ENCODE measurements around the gene BLOC1S1.

DNA sequence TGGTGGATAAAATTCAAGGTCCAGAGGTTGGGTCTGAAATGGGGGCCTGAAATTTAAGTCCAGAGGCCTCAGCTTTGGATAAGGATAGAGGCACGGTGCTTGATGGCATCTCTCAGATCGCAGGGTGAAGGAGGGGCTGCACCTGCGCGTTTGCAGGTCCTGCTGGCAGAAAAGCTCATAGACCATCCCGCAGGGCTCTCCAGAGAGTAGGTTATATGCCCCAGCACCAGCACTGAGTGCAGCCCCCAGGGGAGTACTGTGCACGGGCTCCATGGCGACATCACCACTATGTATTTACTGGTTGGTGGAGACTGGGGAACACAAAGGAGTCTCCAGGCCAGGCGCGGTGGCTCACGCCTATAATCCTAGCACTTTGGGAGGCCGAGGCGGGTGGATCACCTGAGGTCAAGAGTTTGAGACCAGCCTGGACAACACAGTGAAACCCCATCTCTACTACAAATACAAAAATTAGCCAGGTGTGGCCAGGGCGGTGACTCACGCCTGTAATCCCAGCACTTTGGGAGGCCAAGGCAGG, 17.2 kb downstream of the BLOC1S1 start:
- TF ChIP-seq, protein P1, sequence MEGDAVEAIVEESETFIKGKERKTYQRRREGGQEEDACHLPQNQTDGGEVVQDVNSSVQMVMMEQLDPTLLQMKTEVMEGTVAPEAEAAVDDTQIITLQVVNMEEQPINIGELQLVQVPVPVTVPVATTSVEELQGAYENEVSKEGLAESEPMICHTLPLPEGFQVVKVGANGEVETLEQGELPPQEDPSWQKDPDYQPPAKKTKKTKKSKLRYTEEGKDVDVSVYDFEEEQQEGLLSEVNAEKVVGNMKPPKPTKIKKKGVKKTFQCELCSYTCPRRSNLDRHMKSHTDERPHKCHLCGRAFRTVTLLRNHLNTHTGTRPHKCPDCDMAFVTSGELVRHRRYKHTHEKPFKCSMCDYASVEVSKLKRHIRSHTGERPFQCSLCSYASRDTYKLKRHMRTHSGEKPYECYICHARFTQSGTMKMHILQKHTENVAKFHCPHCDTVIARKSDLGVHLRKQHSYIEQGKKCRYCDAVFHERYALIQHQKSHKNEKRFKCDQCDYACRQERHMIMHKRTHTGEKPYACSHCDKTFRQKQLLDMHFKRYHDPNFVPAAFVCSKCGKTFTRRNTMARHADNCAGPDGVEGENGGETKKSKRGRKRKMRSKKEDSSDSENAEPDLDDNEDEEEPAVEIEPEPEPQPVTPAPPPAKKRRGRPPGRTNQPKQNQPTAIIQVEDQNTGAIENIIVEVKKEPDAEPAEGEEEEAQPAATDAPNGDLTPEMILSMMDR (IDR thresholded peaks at IDR 0.05) = no peak
- TF ChIP-seq POLR2A (IDR thresholded peaks at IDR 0.05) = no peak
